GM12864 (cell line): ENCODE measurements around the gene SLC4A5.

Experiments
- DNase-seq: peaks from one replicate; pipeline ENCODE4 v3.0.0-alpha.2; 2011; ENCODE audit warnings: low read depth
- H3K4me3 ChIP-seq: 2 replicates; pipeline ENCODE4 v1.5.1; 2011; ENCODE audit warnings: mild to moderate bottlenecking, low read depth, low read length, control low read depth
- TF ChIP-seq, protein P1 (sequence below): IDR thresholded peaks from 2 replicates; pipeline ENCODE4 v1.5.1; 2011; ENCODE audit warnings: low read depth, mild to moderate bottlenecking, moderate library complexity, low read length, control low read depth, inconsistent platforms; ENCODE audit errors: missing control alignments

The SLC4A5 gene

DNA sequence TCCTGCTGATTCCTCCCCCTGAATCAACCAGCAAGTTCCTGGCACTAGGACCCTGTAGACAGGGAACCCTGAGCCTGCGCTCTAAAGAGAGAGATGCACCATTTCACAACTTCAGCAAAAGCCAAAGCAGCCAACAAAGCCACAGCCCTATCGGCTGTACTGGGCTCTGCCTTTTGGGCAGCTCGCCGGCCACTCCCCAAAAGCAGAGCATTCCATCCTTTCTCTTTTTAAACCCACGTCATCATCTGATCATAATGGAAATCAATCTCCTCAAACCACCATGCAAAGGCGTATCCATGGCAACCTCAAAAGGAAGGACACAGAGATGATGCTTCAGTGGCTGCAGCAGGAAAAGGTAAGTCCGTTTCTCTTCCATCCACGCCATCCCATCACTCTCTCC, 42.2 kb upstream of the SLC4A5 start:
- H3K4me3 ChIP-seq: no peak overlapping the region
- TF ChIP-seq, protein P1, sequence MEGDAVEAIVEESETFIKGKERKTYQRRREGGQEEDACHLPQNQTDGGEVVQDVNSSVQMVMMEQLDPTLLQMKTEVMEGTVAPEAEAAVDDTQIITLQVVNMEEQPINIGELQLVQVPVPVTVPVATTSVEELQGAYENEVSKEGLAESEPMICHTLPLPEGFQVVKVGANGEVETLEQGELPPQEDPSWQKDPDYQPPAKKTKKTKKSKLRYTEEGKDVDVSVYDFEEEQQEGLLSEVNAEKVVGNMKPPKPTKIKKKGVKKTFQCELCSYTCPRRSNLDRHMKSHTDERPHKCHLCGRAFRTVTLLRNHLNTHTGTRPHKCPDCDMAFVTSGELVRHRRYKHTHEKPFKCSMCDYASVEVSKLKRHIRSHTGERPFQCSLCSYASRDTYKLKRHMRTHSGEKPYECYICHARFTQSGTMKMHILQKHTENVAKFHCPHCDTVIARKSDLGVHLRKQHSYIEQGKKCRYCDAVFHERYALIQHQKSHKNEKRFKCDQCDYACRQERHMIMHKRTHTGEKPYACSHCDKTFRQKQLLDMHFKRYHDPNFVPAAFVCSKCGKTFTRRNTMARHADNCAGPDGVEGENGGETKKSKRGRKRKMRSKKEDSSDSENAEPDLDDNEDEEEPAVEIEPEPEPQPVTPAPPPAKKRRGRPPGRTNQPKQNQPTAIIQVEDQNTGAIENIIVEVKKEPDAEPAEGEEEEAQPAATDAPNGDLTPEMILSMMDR: no peak
- no peak for DNase-seq

DNA sequence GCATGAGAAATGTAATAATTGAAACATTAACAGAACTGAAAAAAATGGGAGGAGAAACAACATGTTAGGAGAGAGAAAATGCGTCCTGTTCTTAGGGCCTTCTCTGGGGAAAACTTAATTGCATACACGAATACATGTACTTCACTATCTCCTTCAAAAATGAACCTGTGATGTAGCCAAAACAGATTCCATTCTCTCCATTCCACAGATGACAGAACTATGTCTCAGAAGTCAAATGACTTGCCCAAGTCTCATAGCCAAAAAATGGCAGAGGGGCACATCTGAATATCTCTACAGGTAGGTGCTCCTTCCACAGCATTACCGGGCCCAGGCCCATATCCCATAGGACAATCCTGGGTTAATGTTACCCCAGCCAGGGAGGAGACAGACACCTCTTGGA, 40.8 kb upstream of the SLC4A5 start:
- TF ChIP-seq, protein P1: no peak
- no peak overlapping the region for H3K4me3 ChIP-seq
- DNase-seq: no peak

DNA sequence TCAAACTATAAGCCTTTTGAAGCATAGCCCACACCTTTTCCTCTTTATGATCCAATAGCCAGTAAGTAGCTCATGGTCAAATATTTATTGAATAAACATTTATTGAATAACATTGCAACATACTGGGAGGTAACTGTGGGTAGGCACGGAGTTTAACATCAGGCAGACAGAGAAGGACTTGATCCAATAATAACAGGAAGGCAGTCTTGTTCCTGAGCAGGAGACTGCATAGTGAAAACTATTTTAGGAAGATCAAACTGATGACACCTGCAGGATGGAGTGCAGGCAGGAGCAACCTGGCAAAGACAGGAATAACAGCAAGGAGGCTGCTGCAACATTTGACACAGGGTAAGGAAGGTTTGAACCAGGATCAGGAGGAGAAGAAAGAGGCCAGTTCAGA, 40.0 kb upstream of the SLC4A5 start:
- TF ChIP-seq, protein P1: no peak
- no peak for DNase-seq
- no peak overlapping the region for H3K4me3 ChIP-seq

DNA sequence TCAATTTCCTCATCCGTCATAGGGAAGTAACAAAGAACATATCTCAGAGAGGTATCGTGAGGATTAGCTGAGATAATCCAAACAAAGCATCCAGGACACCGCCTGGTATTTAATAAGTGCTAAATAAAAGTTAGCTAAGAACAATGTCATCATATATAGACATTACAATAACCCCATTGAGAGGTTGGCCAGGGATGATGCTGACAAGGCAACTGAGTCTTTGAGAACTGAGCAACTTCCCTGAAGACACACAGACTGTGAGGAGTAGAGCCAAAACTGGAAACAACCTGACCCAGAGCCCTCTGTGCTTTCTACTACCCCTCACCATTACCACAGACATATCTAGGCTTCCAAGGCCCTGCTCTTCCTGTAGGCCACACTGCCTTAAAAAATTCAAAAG, 38.5 kb upstream of the SLC4A5 start:
- H3K4me3 ChIP-seq: no peak overlapping the region
- no peak for DNase-seq
- TF ChIP-seq, protein P1: no peak

DNA sequence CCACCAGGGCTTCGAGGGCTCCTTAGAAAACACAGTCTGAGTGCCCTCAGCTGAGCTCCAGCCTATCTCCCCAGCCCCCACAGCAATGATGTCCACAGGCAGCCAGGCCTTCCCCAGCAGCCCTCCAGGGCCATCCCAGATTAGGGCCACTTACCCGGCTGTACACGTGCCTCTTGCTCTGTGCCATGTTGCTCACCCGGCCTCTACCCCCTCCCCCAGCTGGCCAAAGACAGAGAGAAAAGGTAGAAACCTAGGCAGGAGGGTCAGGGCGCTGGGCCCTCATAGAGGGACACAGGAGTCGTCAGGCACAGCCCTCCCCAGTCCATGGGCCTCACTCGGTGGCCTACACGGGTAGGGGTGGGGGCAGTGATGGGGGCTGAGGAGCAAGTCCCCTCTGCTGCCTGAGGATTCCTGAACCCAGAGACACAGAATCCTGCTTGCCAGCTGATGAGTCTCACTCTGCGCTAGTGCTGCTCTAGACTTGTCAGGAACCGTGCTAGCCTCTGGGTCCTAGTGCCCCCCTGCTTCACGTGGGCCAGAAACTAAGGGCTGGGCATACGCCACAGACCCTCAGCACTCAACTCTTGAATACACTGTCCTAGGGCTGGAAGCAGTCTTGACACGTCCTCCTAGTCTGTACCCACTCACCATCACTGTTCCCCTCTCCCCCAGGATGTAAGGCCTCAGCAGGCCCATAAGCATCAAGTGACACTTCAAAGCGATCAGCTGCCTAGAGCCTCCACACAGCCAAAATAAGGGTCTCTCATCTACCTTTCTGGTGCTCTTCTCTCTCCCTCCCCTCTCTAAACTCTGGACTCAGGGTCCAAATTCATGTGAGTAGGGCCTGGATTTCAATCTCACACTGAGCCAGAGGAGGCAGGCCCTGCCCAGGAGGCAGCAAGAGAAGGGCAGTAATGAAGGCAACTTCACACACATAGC, 36.9 kb upstream of the SLC4A5 start, which contains the start of gene DCTN1:
TSS of gene DCTN1 (minus strand) at position 461 of the 939 bp plus-strand sequence. CDS start at position 187, 274 bp downstream.
- TF ChIP-seq, protein P1: no peak
- H3K4me3 ChIP-seq: no peak within 1 kb of the TSS
- no peak for DNase-seq

DNA sequence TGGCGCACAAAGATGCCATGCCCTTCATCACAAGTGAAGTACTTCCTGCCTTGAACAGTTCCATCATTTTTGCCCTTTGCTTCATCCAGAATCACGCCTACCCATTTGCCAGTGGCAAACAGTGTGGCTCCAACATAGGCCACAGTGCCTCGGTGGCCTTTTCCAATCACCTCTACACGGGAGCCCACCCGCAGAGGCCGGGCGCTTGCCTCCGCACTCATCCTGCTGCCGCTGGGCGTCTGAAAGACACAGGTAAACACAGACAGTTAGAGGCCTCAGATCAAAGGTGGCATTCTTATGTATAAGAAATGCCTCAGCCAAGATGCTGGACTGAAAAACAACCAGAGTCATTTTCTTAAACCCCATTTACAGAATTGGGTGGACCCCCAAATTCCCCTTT, 34.8 kb upstream of the SLC4A5 start:
- TF ChIP-seq, protein P1: no peak
- no peak overlapping the region for H3K4me3 ChIP-seq
- DNase-seq: no peak
